HG03108 (cell line): ENCODE measurements around the gene IFITM2.
"Not testable (repeated sequence)": the region's sequence is repeated elsewhere in the genome, so short reads cannot be mapped to it uniquely, and the experiment has no call there.

Experiments used
- ATAC-seq: cut with Tn5 transposase; IDR thresholded peaks from one replicate; pipeline ENCODE4 v1.9.1; 2021; ENCODE audit warnings: moderate library complexity; ENCODE audit not compliant: unreplicated experiment

The IFITM2 gene

GRCh38 chr11:324593-325517, 17.2 kb downstream of the IFITM2 start:
- ATAC-seq = not testable (repeated sequence)

GRCh38 chr11:325796-326591, 18.4 kb downstream of the IFITM2 start:
- no peak for ATAC-seq

- no peak for ATAC-seq
These were observed 18.9 kb downstream of the IFITM2 start for GRCh38 chr11:326592-326841.

- ATAC-seq = peak; percentile 82
These were observed 19.4 kb downstream of the IFITM2 start for GRCh38 chr11:326842-327580.

GRCh38 chr11:327581-327923, 19.9 kb downstream of the IFITM2 start:
- no peak for ATAC-seq

GRCh38 chr11:328012-328411, 20.4 kb downstream of the IFITM2 start:
- no peak for ATAC-seq

GRCh38 chr11:328516-329100, 21.0 kb downstream of the IFITM2 start:
- not testable (repeated sequence) for ATAC-seq

GRCh38 chr11:329886-330253, 22.3 kb downstream of the IFITM2 start:
- no peak for ATAC-seq

- no peak for ATAC-seq
These were observed 22.7 kb downstream of the IFITM2 start for GRCh38 chr11:330307-330693.

- no peak for ATAC-seq
These were observed 23.2 kb downstream of the IFITM2 start for GRCh38 chr11:330694-331357.

GRCh38 chr11:331358-332060, 23.9 kb downstream of the IFITM2 start:
- no peak for ATAC-seq

GRCh38 chr11:332651-333480, 25.2 kb downstream of the IFITM2 start:
- no peak for ATAC-seq

GRCh38 chr11:333616-334263, 26.1 kb downstream of the IFITM2 start:
- ATAC-seq = not testable (repeated sequence)

GRCh38 chr11:334264-334994, 26.8 kb downstream of the IFITM2 start:
- ATAC-seq = no peak

- ATAC-seq = no peak
These were observed 28.4 kb downstream of the IFITM2 start for GRCh38 chr11:335779-336658.

- ATAC-seq = no peak
These were observed 29.1 kb downstream of the IFITM2 start for GRCh38 chr11:336659-337198.

GRCh38 chr11:337711-338110, 30.1 kb downstream of the IFITM2 start:
- ATAC-seq = no peak
